Adrenal gland (tissue), 12 donors: ENCODE data around the gene CORO2A. TPM values are rescaled to one million over a fixed set of nuclear protein-coding genes. Genes with fewer than 3 reads are reported as not detected.
"Not testable (repeated sequence)": the region's sequence is repeated elsewhere in the genome, so short reads cannot be mapped to it uniquely, and the experiment has no call there.

Experiments used
- DNase-seq, 7 donors: peaks; one replicate each; pipeline ENCODE4 v3.0.0-alpha.2; 2019 to 2020
- H3K27ac ChIP-seq, 5 donors: fragments of 200-600 bp; sonication (generic) in 4 of 5; 1 replicate in 3 of 5; 2 replicates in 2 of 5; pipeline versions ENCODE4 v1.5.1 to v1.8.0; 2016 to 2020; ENCODE audit warnings: mild to moderate bottlenecking in 1 of 5
- H3K27me3 ChIP-seq: fragments of 200-600 bp; 2 replicates; pipeline ENCODE4 v1.8.0; 2021
- H3K36me3 ChIP-seq, 2 donors: fragments of 200-600 bp; replicated peaks in 1 of 2; 1 replicate in 1 of 2; 2 replicates in 1 of 2; pipeline versions ENCODE4 v1.5.1 to v1.8.0; 2018 to 2022
- H3K4me1 ChIP-seq, 2 donors: fragments of 200-600 bp; replicated peaks in 1 of 2; 1 replicate in 1 of 2; 2 replicates in 1 of 2; pipeline versions ENCODE4 v1.5.1 to v1.8.0; 2018 to 2021
- H3K4me3 ChIP-seq, 4 donors: fragments of 200-600 bp; sonication (generic) in 3 of 4; one replicate each; pipeline ENCODE4 v1.5.1; 2016 to 2018
- H3K9me3 ChIP-seq, 3 donors: fragments of 200-600 bp; sonication (generic) in 1 of 3; replicated peaks in 1 of 3; 1 replicate in 2 of 3; 2 replicates in 1 of 3; pipeline versions ENCODE4 v1.5.1 to v1.8.0; 2016 to 2021
- CTCF ChIP-seq, 6 experiments: fragments of 450-650 bp in 4 of 6; fragments of 200-600 bp in 2 of 6; sonication (generic) in 1 of 6; IDR thresholded peaks; 1 replicate in 5 of 6; 2 replicates in 1 of 6; pipeline versions ENCODE4 v1.5.1 to v1.8.0; 2016 to 2021; ENCODE audit warnings: antibody characterized with exemption in 6 of 6, mild to moderate bottlenecking in 2 of 6, moderate library complexity in 1 of 6
- POLR2A ChIP-seq, 2 donors: fragments of 450-650 bp; IDR thresholded peaks; one replicate each; pipeline ENCODE4 v1.6.1; 2017; ENCODE audit warnings: antibody characterized with exemption in 2 of 2, mild to moderate bottlenecking in 2 of 2, moderate library complexity in 1 of 2
- whole genome bisulfite sequencing, 4 donors: extraction: QIAGEN DNeasy Blood & Tissue Kit in 2 of 4; methylation state at CpG; one replicate each; pipeline versions ENCODE4 v1.1.5 to v1.1.7; 2013 to 2017; 5-methylcytosine and 5-hydroxymethylcytosine counted together
- intact Hi-C, 2 donors: fragments of 100-400 bp; cut with DNase I; formaldehyde crosslinking; loops; one replicate each; pipeline versions ENCODE4 v1.14.1 to v1.15.0; 2022 to 2023
- polyA plus RNA-seq, 3 donors: library from polyadenylated mRNA; stranded (reverse); fragments of 200-250 nt in 2 of 3; fragments of 350-450 nt in 1 of 3; fragmentation: Illumina TruSeq in 1 of 3; extraction: RNeasy Lipid Tissue Mini Kit (QIAGEN cat#74804) in 1 of 3; gene quantifications; one replicate each; pipeline ENCODE4 v1.2.3, GENCODE V29; 2013 to 2014
- total RNA-seq, 9 donors: library from RNA; depleted of rRNA in 4 of 9; stranded (reverse); fragments of >200 nt in 4 of 9; fragments of 120-200 nt in 1 of 9; fragmentation: NEBNext Ultra II Directional in 1 of 9; extraction: Animal tissue kit (Norgen Biotek cat#: 25700) in 1 of 9; gene quantifications; one replicate each; pipeline versions ENCODE4 v1.1.0 to v1.2.4, GENCODE V29; 2013 to 2023
- donor health status: healthy with polysubstance abuse.
- donor health status: Bipolar disorder and iron deficiency.
- donor health status: DM: yes; HTN: yes; CAD: no.
- donor health status: DM: no; HTN: no; CAD: no.
- donor health status: DM: no; HTN: no; CAD: no.
- donor health status: DM: yes; HTN: yes; CAD: no.

CORO2A gene
- total and polyA plus RNA-seq, 12 donors, result 0.06 to 3.9 (median 1.2) TPM

- Histone ChIP-seq H3K27ac (no peak overlapping the region), H3K36me3 (peaks cover 0 to 6% of the 10 kb centered on the region in 2 donors), H3K9me3 (no peaks in the 10 kb centered on the region), H3K4me3 (no peak overlapping the region), H3K27me3 (peaks cover 32% of the 10 kb centered on the region), H3K4me1 (peaks cover 0 to under 1% of the 10 kb centered on the region in 2 donors)
- intact Hi-C loops, result no loop called here
- WGBS, 4 donors, result 75 to 91% (median 87%) methylated on average over 11 to 16 of the region's 16 CpGs
- no peak for DNase-seq
- TF ChIP-seq POLR2A (IDR thresholded peaks at IDR 0.05) (no peak), CTCF (IDR thresholded peaks at IDR 0.05) (no peak)
These were observed 97.6 kb downstream of the CORO2A start for GRCh38 chr9:98094851-98095250.

- Histone ChIP-seq H3K36me3 (peaks cover 0 to 6% of the 10 kb centered on the region in 2 donors), H3K9me3 (no peaks in the 10 kb centered on the region), H3K4me3 (no peak overlapping the region), H3K4me1 (no peaks in the 10 kb centered on the region), H3K27ac (no peak overlapping the region), H3K27me3 (peaks cover 32% of the 10 kb centered on the region)
- TF ChIP-seq POLR2A (IDR thresholded peaks at IDR 0.05), result no peak
- no peak for TF ChIP-seq CTCF (IDR thresholded peaks at IDR 0.05)
- intact Hi-C loops, result no loop called here
- DNase-seq, result peak in 1 of 7 donors; percentile 23
- WGBS, 4 donors, result 70 to 79% (median 75%) methylated on average over 4 of the region's 4 CpGs
These were observed 98.1 kb downstream of the CORO2A start for GRCh38 chr9:98094316-98094715.

- intact Hi-C loops, result no loop called here
- Histone ChIP-seq H3K36me3 (no peaks in the 10 kb centered on the region), H3K4me1 (no peaks in the 10 kb centered on the region), H3K27ac (no peak overlapping the region), H3K9me3 (no peaks in the 10 kb centered on the region), H3K27me3 (peaks cover 41% of the 10 kb centered on the region), H3K4me3 (no peak overlapping the region)
- TF ChIP-seq CTCF (IDR thresholded peaks at IDR 0.05) (no peak), POLR2A (IDR thresholded peaks at IDR 0.05) (no peak)
- peak in 1 of 7 donors; percentile 29 for DNase-seq
- 57 to 74% (median 60%) methylated on average over 11 of the region's 11 CpGs for WGBS, 4 donors
These were observed 99.9 kb downstream of the CORO2A start for GRCh38 chr9:98092613-98092931.

- intact Hi-C loops, result no loop called here
- Histone ChIP-seq H3K4me3 (no peak overlapping the region), H3K27me3 (peaks cover 42% of the 10 kb centered on the region), H3K36me3 (no peaks in the 10 kb centered on the region), H3K9me3 (no peaks in the 10 kb centered on the region), H3K27ac (no peak overlapping the region), H3K4me1 (no peaks in the 10 kb centered on the region)
- no peak for TF ChIP-seq CTCF (IDR thresholded peaks at IDR 0.05)
- TF ChIP-seq POLR2A (IDR thresholded peaks at IDR 0.05), result no peak
- peak in 1 of 7 donors; percentile 51 for DNase-seq
- 32 to 54% (median 44%) methylated on average over 15 to 17 of the region's 17 CpGs for WGBS, 4 donors
These were observed 100.5 kb downstream of the CORO2A start for GRCh38 chr9:98091735-98092612.

GRCh38 chr9:98090674-98091073 lies 101.8 kb downstream of the CORO2A start:
- 66 to 89% (median 76%) methylated on average over 3 of the region's 3 CpGs for WGBS, 4 donors
- intact Hi-C loops, H3K4me1 ChIP-seq, H3K27ac ChIP-seq, H3K9me3 ChIP-seq, H3K36me3 ChIP-seq, H3K4me3 ChIP-seq: not testable (repeated sequence)
- H3K27me3 ChIP-seq, result peaks cover 42% of the 10 kb centered on the region
- peak in 1 of 7 donors; percentile 18 for DNase-seq
